Left hindlimb (tissue), 1 donor: ENCODE data around the gene PHLPP2.
"Not testable (repeated sequence)": the region's sequence is repeated elsewhere in the genome, so short reads cannot be mapped to it uniquely, and the experiment has no call there.

Source experiments
- DNase-seq: peaks from one replicate; pipeline ENCODE4 v3.0.0-alpha.2; 2018

PHLPP2 gene

DNA sequence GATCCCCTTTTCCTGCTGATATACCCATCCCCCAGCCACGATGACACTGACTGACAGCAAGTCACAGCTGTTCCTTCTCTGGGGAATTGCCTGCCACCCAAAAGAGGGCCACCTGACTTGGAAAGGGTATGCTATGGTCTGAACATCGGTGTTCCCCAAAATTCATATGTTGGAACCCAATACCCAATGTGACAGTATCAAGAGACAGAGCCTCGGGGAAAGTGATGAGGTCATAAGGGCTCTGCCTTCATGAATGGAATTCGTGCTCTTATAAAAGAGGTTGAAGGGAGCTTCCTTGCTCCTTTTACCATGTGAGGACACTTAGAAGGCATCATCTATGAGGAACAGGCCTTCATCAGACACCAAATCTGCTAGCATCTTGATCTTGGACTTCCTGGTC, 106.1 kb downstream of the PHLPP2 start:
- no peak for DNase-seq

DNA sequence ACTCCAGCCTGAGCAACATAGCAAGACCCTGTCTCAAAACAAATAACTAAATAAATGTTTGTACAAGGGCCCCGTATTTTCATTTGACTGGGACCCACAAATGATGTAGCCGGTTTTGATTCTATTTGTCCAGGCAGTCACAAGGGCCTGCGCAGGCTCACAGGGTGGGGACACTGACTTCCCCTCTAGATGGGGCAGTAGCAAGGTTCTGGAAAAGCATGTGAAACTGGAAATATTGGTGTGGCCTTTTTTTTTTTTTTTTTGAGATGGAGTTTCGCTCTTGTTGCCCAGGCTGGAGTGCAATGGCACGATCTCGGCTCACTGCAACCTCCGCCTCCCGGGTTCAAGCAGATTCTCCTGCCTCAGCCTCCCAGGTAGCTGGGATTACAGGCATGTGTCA, 109.5 kb downstream of the PHLPP2 start:
- DNase-seq: not testable (repeated sequence)

DNA sequence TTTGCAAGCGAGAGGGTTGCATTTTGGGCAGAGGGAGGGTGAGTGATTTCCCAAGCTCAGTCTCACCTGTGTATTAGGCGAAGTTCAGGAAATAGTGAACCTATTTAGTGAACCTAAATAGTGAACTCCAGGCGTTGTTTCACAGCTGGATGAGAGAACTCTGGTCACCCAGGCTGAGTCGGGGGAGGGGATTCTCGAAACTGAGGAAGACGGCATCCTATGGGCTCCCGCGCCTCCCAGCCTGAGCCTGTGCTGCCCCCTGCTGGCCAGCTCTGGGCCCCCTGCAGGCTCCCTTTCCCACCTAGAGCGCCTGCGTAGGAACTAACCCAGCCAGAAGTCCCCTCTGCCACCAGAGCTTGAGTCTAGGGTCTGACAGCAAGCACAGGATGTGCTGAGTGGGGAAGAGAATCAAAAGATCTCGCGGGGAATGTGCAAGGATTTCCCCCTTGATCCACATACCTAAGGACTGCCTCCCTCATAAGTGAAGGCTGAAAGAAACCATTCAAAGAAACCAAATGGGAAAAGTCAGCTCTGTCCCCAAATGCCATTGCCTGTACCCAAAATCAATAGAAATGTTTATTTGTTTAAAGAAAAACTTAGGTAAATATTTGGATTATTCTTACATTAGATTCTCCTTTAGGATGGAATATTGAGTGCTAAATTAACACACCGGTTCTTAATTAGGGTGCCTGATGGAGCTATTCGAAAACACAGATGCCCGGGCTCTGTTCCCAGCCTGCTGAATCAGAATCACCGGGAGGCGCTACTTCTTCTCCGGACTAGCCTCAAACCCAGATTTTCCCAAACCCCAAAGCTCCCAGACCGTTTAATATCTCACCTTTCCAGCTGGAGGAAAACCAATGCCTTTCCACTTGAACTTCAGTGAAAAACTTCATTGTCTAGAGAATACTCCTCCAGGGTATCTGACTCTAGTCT, 113.3 kb downstream of the PHLPP2 start:
- peak; percentile 55 for DNase-seq

DNA sequence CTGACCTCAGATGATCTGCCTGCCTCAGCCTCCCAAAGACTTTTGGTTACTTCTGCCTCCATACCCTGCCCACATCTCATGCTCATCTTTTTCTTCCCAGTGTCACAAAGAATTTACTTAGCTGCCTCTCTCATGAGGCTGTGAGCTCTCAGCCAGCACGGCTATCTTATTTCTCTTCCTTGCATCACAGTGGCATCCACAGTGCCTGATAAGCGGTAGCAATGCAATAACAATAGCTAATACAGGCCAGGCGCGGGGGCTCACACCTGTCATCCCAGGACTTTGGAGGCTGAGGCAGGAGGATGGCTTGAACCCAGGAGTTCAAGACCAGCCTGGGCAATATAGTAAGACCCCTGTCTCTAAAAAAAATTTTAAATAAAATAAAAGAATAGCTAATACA, 114.1 kb downstream of the PHLPP2 start:
- DNase-seq: no peak

DNA sequence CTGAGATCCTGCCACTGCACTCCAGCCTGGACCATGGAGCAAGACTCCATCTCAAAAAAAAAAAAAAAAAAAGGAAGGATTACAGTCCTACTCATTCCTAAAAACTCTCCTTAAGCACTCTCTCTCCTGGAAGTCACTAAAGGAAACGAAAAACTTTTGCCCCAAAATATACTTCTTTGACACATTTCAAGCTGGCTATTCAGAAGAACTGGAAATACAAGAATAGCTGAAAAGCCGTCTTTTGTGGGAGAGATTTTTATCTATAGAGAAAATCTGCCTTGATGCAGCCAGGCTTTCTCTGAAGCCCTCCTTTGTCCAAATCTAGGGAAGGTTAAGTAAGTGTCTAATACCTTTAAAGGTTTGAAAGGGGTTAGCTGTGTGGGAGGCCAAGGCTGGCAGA, 115.4 kb downstream of the PHLPP2 start:
- DNase-seq: no peak

- DNase-seq: no peak
These were observed 123.7 kb downstream of the PHLPP2 start for GRCh38 chr16:71600822-71601221.

GRCh38 chr16:71598426-71598825, 126.1 kb downstream of the PHLPP2 start:
- not testable (repeated sequence) for DNase-seq

- DNase-seq: not testable (repeated sequence)
These were observed 129.1 kb downstream of the PHLPP2 start for GRCh38 chr16:71595340-71595826.
